HG02763 (cell line): ENCODE results near the gene HNRNPUL2.
"Not testable (repeated sequence)": the region's sequence is repeated elsewhere in the genome, so short reads cannot be mapped to it uniquely, and the experiment has no call there.

Experiments used
- ATAC-seq: cut with Tn5 transposase; IDR thresholded peaks from one replicate; pipeline ENCODE4 v1.9.1; 2021; ENCODE audit warnings: mild to moderate bottlenecking, moderate library complexity; ENCODE audit not compliant: unreplicated experiment

HNRNPUL2 gene

DNA sequence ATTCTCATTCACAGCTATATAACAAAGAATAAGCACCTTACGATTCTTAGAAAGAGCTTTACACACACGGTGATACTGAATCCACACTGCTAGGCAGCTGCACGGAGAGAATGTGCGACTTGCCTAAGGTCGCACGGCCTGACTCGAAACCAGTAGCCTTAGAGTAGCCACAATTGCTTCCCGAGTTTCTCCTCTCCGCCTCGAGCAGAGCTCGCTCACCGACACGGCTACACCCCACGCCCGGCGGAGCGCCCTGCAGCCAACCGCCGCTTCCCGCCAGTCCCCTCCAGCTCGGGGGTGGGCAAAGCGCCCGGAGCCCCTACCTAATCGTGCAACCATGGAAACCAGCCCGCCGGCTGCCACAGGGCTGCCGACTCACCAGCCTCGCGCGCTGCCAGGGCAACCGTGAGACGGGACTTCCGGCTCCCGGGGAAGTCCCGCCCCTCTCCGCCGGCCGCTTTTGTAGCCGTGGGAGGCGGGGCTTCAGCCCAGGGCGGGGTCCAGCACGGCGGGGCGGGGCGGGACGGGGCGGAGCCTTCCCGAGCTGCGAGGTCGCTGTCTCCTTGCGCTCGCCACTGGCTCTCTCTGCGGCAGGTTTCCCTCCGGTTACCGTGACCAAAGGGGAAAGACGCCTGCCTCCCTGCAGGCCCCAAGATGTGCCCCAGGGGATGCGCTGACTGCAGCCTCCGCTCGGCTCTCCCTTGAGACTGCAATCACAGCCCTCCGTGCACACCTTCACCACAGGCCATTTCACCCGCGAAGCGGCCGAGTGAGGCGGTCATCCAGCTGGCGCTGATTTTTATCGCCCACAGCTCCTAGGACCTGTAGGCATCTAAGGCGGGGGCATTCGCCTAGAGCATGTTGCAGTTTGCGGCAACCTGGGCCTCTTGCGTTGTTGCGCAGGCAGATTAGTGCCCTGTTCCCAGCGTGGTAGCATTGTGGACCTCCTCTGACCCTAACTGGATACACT is 21.1 kb downstream of the HNRNPUL2 start:
- peak; percentile 63 for ATAC-seq

DNA sequence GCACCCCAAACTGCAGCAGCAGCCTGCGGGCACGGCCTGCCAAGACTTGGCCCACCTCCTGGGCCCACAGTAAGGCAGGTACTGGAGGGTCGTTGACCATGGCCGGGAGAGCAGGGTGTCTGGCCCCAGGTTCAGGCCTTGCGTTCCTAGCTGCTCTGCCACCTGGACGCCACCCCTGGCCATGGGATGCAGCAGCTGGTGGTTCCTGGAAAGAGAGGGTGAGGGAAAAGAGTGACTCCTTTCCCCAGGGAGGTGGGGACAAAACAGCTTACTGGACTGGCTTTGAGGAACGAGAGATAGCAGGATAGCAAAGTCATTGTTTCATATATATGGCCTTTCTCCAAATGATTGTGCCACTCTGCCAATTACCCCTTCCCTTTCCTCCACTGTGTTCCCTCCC is 21.8 kb downstream of the HNRNPUL2 start:
- ATAC-seq: no peak

DNA sequence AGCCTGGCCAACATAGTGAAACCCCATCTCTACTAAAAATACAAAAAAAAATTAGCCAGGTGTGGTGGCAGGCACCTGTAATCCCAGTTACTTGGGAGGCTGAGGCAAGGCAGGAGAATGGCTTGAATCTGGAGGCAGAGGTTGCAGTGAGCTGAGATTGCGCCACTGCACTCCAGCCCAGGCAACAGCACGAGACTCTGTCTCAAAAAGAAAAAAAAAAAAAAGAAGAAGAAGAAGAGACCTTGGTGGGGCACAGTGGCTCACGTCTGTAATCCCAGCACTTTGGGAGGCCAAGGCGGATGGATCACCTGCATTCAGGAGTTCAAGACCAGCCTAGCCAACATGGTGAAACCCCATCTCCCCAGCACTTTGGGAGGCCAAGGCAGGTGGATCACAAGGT is 23.3 kb downstream of the HNRNPUL2 start:
- ATAC-seq: not testable (repeated sequence)

GRCh38 chr11:62702246-62702645 is 25.0 kb downstream of the HNRNPUL2 start:
- no peak for ATAC-seq

GRCh38 chr11:62694455-62695167 is 32.6 kb downstream of the HNRNPUL2 start:
- ATAC-seq: no peak

DNA sequence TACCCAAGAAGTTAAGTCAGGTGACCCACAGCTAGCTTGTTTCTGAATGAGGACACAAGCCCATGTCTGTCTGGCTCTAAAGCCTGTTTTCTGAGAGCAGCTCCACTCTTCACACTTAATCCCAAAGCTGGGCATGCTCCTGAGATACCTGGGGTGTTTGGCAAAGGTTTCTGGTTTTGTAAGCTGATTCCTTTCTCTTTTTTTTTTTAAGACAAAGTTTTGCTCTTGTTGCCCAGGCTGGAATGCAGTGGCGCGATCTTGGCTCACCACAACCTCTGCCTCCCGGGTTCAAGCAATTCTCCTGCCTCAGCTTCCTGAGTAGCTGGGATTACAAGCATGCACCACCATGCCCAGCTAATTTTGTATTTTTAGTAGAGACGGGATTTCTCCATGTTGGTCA is 33.6 kb downstream of the HNRNPUL2 start:
- ATAC-seq: not testable (repeated sequence)

DNA sequence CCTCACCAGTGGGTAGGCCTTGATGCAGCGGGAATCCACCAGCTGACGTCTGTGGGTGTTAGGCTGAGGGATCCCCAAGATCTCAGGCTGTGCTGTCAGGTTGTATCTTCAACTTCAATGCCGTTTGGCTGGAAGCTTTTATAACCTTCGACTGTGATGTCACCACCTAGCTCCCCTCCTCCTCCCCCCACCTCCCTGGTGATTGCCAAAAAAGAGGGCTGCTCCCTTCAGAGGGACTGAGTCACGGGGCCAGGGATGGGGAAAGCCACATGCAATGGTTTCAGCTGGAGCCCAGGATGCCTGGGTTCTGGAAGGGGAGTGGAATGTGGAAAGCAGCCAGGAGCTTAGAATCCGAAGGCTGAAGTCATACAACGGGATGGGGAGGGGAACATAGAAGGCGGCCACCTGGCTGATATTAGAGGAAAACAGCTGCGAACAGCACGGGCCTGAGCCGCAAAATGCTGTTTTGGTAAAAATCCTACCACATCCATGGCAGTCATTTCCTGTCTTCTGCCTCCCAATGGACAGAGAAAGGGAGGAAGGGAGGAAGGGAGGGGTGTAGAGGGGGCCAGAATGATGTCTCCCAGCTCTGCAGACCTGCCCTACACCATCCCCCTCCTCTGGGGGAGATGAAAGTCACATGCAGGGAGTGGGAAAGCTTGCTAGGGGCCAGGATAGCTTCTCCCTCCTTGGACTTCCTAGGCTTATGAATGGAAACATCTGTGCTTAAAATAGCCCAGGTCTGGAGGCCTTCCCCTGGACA is 37.7 kb downstream of the HNRNPUL2 start, which contains the start of gene LRRN4CL:
TSS of gene LRRN4CL (minus strand) at position 110 of the 763 bp plus-strand sequence. CDS start 1,022 bp downstream, outside the sequence.
- ATAC-seq: no peak

DNA sequence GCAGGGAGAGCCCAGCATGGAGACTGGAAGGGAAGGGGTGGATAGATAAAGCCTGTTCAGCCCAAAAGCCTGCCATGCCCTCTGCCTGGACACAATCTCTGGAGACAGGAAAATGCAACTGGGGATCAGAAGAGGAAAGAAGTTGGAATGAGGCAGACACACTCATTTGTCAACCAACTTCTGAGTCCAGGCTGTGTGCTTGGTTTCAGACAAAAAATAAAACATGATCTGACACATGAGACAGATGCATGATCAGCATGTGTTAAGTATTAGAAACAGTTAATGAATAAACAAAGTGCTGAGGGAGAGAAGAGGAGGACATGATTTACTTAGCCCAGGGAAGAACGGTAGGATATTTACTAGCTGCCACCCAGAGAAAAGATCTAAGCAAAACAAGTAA is 38.8 kb downstream of the HNRNPUL2 start:
- no peak for ATAC-seq

- no peak for ATAC-seq
These were observed 39.5 kb downstream of the HNRNPUL2 start for GRCh38 chr11:62687508-62688396.

- ATAC-seq: no peak
These were observed 44.7 kb downstream of the HNRNPUL2 start for GRCh38 chr11:62682518-62682917.

GRCh38 chr11:62680825-62681240 is 46.4 kb downstream of the HNRNPUL2 start:
- ATAC-seq: peak; percentile 42

DNA sequence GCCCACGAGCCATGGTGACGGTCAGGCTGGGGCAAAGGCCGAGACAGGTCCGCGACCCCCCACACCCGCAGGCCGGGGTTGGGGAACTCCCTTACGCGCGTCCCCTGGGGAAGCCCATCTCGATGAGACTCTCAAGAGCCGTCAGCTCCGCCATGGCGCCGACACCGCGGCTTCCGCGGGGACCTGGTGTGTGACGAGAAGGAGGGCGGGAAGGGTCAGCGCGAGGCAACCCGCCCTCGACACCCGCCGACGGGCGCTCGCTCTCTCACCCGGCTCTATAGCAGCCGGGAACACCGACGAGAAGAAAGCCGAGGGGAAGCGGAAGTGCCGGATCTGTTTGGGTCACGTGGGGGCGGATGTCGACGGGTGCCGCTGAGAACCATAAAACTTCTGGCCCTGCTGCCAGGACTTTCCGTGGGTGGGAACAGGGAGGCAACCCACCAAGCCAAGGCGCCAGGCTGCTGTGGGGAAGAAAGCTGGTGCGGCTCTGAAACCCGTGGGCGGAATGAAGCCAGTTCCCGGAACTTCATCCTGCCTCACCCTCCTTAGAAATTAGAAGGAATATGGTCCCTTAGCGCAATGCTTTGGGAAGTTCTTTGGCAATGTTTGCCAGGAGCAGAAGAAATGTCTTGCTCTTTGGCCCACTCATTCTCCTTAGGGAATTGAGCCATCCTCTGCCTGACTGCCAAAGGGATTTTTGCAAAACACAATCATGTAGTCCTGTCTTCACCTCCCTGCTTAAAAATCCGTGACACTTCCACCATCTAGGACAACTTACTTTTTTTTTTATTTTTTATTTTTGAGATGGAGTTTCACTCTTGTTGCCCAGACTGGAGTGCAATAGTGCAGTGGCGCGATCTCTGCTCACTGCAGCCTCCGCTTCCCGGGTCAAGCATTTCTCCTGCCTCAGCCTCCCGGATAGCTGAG is 48.2 kb downstream of the HNRNPUL2 start, which contains the start of gene UBXN1:
TSS of gene UBXN1 (minus strand) at position 304 of the 927 bp plus-strand sequence. CDS start at position 154, 150 bp downstream.
- ATAC-seq: no peak

DNA sequence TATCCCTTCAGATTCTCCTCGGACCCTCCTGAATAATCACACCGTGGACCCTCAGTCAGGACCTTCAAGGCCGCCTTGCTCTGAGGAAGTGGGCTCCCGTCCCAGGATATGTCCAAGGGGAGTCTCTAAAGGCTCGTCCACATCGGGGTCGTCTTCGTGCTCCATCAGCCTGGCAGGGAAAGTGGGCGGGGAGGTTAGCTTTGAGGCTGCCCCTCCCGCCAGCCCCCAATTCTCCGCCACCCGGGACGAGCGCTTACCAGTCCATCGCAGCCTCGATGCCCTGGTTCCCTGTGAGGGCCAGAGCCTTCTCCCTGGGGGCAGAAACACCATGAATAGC is 48.9 kb downstream of the HNRNPUL2 start:
- ATAC-seq: no peak

GRCh38 chr11:62677714-62678113 is 49.5 kb downstream of the HNRNPUL2 start:
- no peak for ATAC-seq

GRCh38 chr11:62677156-62677555 is 50.1 kb downstream of the HNRNPUL2 start:
- ATAC-seq: no peak

DNA sequence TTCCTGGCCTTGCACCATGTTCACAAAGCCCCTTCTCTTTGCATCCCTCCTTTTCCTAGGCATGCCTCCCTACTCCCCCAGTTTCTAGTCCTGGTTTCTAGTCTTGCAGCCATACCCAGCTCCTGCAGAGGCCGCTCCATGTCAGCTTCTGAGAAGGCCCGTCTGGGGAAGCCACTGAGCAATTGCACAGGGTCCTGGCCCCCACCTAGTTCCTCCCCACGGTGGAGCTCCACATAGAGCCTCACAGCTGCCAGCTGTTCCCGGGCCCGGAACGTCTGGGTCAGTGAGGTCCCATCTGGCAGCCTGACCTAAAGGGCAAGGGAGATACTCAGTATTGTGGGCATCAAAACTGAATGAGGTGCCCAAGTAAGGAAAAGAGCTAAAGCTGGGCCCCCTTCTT is 50.6 kb downstream of the HNRNPUL2 start:
- no peak for ATAC-seq

DNA sequence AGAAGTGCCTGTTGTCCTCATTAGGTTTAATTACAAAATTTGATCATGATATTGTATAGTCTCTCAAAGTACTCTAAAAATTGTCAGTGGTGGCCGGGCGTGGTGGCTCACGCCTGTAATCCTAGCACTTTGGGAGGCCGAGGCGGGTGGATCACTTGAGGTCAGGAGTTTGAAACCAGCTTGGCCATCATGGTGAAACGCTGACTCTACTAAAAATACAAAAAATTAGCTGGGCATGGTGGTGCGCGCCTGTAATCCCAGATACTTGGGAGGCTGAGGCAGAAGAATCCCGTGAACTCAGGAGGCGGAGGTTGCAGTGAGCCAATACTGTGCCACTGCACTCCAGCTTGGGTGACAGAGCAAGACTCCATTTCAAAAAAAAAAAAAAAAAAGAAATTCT is 51.8 kb downstream of the HNRNPUL2 start:
- ATAC-seq: not testable (repeated sequence)

DNA sequence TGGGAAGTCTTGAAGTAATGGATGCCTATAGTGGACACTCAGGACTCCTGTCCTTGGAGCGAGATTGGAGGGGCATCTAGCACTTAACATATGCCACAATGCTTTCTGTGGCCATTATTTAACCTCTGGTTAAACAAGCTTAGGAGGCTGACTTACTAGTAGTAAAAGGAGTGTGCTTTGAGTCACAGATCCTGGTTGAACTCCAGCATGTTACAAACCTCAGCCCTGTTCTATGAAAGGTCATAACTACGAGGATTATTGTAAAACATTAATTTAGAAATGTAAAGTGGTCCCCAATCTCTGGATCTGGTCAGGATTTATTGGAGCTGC is 54.1 kb downstream of the HNRNPUL2 start:
- ATAC-seq: no peak
